ENCODE data around the gene RPL7A. TPM values are rescaled to one million over a fixed set of nuclear protein-coding genes. Genes with fewer than 3 reads are reported as not detected.

RPL7A gene
- total and polyA plus RNA-seq, 2 donors (not counting 3 experiments of a cell fraction or from before 2014, with no cell fraction given): 2,112 to 2,329 TPM

- Histone ChIP-seq H3K9ac (replicated peaks; ENCODE audit: extremely low read depth, insufficient read depth, low read length) (no peak overlapping the region), H3K36me3 (ENCODE audit: control insufficient read depth in 2 of 2, extremely low read depth in 1 of 2, insufficient read depth in 2 of 2, low read length in 2 of 2) (peaks cover 11 to 38% of the 10 kb centered on the region in 2 experiments), H3K27ac (ENCODE audit: insufficient read depth, low read depth, low read length) (no peak overlapping the region), H3K4me1 (ENCODE audit: control insufficient read depth, extremely low read depth, insufficient read depth, low read length) (peaks cover 7% of the 10 kb centered on the region), H3K79me2 (ENCODE audit: control insufficient read depth, insufficient read depth, low read length) (peaks cover 23% of the 10 kb centered on the region), H3K27me3 (ENCODE audit: control insufficient read depth in 2 of 2, insufficient read depth in 2 of 2, low read length in 2 of 2) (no peaks in the 10 kb centered on the region), H3K9me1 (replicated peaks; ENCODE audit: control insufficient read depth, extremely low read depth, insufficient read depth, low read length) (no peaks in the 10 kb centered on the region), H4K20me1 (replicated peaks; ENCODE audit: control insufficient read depth, extremely low read depth, insufficient read depth, low read length) (no peaks in the 10 kb centered on the region), H2AFZ (ENCODE audit: low read depth, low read length) (no peak overlapping the region), H3K4me3 (replicated peaks in 1 of 3; ENCODE audit: insufficient read depth in 1 of 3, low read depth in 1 of 3, low read length in 3 of 3) (no peak overlapping the region), H3K9me3 (replicated peaks; ENCODE audit: control insufficient read depth, insufficient read depth, low read length) (no peaks in the 10 kb centered on the region), H3K4me2 (ENCODE audit: insufficient read depth, low read length) (no peak overlapping the region)
- no peak for FAIRE-seq
- no TSS peak for BruUV-seq (replicated peaks)
- dilution Hi-C loops (cut with MboI; ENCODE audit: extremely low pct_ligation_motif_present, low sequenced_read_pairs): no loop called here
- no peak for DNase-seq (ENCODE audit: low read depth, low spot score)
- no peak for TF ChIP-seq EZH2 (IDR thresholded peaks at IDR 0.05; ENCODE audit: borderline replicate concordance, low read depth, low read length, severe bottlenecking)
- no peak for TF ChIP-seq CTCF (IDR thresholded peaks at IDR 0.05; ENCODE audit: extremely low read depth in 1 of 2, insufficient read depth in 1 of 2, low read depth in 1 of 2, low read length in 2 of 2)
- TF ChIP-seq POLR2A (IDR thresholded peaks at IDR 0.05; ENCODE audit: low read depth, low read length): no peak
- TF ChIP-seq GATA2 (IDR thresholded peaks at IDR 0.05; ENCODE audit: insufficient read depth, insufficient read length, low read depth, low read length): no peak
- TF ChIP-seq MYC (IDR thresholded peaks at IDR 0.05; ENCODE audit: low read depth, low read length): no peak
- TF ChIP-seq FOS (IDR thresholded peaks at IDR 0.05; ENCODE audit: borderline replicate concordance, insufficient read depth, low read length): no peak
- no peak for TF ChIP-seq MAX (IDR thresholded peaks at IDR 0.05; ENCODE audit: insufficient read depth, insufficient read length)
- TF ChIP-seq JUN (IDR thresholded peaks at IDR 0.05; ENCODE audit: borderline replicate concordance, insufficient read depth, insufficient read length, low read depth): no peak
- TF ChIP-seq POLR2AphosphoS5 (IDR thresholded peaks at IDR 0.05; ENCODE audit: insufficient read depth, low read depth, low read length): no peak
- POLR2A ChIA-PET: no interaction called here
- intact Hi-C loops (cut with micrococcal nuclease): no loop called here
- CTCF ChIA-PET: interaction anchor here (0.7 to 2.4 kb wide), 2 partner anchors 95 to 147 kb away, joined by 3 to 18 read pairs; no protein-coding TSS in a partner anchor
These were observed 14.5 kb upstream of the RPL7A start for GRCh38 chr9:133333566-133333965.
